PC-3 (cell line): Measurements from ENCODE around the gene CIB1.
A peak's percentile ranks its signal among the peaks of the same experiment; 100 is the strongest.

Source experiments
- EZH2phosphoT487 ChIP-seq: fragments of 300-600 bp; sonication (generic); IDR thresholded peaks from 2 replicates; pipeline ENCODE4 v1.6.1; 2018; ENCODE audit warnings: mild to moderate bottlenecking, antibody characterized with exemption, low read length, borderline replicate concordance
- TF ChIP-seq, protein P1 (sequence below): fragments of 300-600 bp; sonication (generic); conservative IDR thresholded peaks from 2 replicates; pipeline ENCODE4 v1.5.1; 2017; ENCODE audit warnings: antibody characterized with exemption, low read depth, mild to moderate bottlenecking, low read length

DNA sequence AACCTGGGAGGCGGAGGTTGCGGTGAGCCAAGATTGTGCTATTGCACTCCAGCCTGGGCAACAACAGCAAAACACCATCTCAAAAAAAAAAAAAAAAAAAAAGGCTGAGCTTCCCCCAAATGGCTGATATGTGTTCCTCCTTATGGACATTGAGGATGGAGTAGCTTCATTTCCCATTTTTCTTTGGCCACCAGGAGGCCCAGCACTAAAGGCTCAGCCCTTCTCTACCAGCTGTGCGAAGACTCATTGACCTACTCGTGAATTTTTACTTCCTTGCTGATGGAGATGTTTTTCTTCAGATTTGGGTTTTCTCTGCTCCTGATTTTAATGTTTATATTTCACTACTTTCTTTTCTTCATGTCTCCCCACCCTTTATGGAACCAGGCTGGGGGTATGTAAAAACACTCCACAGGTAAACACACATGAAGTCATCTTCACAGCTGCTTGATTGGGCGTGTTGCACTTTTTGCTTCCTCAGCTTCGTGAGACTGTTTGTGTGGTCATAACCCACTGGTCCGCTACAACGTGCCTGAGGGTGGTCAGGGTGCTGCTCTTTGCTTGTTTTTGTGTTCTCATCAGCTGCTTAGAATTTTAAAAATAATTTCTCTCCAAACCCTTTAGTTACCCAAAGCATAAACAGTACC, 19.1 kb downstream of the CIB1 start:
- TF ChIP-seq, protein P1, sequence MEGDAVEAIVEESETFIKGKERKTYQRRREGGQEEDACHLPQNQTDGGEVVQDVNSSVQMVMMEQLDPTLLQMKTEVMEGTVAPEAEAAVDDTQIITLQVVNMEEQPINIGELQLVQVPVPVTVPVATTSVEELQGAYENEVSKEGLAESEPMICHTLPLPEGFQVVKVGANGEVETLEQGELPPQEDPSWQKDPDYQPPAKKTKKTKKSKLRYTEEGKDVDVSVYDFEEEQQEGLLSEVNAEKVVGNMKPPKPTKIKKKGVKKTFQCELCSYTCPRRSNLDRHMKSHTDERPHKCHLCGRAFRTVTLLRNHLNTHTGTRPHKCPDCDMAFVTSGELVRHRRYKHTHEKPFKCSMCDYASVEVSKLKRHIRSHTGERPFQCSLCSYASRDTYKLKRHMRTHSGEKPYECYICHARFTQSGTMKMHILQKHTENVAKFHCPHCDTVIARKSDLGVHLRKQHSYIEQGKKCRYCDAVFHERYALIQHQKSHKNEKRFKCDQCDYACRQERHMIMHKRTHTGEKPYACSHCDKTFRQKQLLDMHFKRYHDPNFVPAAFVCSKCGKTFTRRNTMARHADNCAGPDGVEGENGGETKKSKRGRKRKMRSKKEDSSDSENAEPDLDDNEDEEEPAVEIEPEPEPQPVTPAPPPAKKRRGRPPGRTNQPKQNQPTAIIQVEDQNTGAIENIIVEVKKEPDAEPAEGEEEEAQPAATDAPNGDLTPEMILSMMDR = peak; percentile 49; the same call in 1 of the 2 replicates
- no peak for TF ChIP-seq EZH2phosphoT487
